Activated CD4-positive, alpha-beta T cell treated with anti-CD3 and anti-CD28 coated beads, Interleukin-2, Interleukin-6, amounts not matched to agents 100 ng/mL and 50 ng/mL, durations not matched to agents 16 hours and 8 hours (primary cell): ENCODE results near the gene GH2.
"Not testable (repeated sequence)": the region's sequence is repeated elsewhere in the genome, so short reads cannot be mapped to it uniquely, and the experiment has no call there.

ENCODE experiments used
- DNase-seq: peaks from one replicate; pipeline ENCODE4 v3.0.0-alpha.2; 2020

The GH2 gene

DNA sequence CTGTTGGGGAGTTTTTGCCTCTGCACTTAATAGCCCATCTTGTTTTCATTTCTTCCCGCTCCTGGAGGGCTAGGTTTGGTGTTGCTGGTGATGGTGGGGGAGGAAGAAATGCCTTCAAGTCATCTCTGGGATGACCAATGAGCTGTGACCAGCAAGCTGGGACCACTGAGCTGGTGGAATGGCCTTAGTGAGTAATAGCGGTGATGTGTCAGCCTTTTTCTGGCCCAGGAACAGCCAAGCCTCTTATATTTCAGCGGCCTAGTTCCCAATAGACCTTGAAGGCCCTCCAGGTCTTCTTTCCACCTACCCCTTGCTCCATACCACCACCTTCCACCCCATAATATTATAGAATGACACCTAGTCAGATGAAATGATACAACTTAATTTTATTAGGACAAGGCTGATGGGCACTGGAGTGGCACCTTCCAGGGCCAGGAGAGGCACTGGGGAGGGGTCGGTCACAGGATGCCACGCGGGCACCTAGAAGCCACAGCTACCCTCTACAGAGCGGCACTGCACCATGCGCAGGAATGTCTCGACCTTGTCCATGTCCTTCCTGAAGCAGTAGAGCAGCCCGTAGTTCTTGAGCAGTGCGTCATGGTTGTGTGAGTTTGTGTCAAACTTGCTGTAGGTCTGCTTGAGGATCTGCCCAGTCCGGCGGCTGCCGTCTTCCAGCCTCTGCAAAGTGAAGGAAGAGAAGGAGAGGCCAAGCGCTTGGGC lies 9.9 kb downstream of the GH2 start:
- DNase-seq: not testable (repeated sequence)

DNA sequence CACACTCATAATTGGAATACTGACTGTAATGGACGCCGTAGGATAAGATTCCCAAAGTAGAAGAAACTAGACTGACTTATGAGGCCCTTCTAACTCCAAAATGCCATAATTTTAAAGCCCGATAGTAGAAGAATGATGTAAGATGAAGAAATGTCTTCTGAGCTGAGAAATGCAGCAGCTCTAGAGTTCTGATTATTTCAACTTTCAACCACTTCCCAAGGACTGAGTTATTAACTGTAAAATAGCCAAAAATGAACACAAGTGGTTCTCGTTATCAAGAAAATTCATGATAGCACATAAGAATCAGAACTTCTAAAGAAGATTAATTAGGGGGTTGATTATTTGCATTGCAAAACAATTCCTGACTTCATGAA lies 11.5 kb downstream of the GH2 start:
- DNase-seq: not testable (repeated sequence)

DNA sequence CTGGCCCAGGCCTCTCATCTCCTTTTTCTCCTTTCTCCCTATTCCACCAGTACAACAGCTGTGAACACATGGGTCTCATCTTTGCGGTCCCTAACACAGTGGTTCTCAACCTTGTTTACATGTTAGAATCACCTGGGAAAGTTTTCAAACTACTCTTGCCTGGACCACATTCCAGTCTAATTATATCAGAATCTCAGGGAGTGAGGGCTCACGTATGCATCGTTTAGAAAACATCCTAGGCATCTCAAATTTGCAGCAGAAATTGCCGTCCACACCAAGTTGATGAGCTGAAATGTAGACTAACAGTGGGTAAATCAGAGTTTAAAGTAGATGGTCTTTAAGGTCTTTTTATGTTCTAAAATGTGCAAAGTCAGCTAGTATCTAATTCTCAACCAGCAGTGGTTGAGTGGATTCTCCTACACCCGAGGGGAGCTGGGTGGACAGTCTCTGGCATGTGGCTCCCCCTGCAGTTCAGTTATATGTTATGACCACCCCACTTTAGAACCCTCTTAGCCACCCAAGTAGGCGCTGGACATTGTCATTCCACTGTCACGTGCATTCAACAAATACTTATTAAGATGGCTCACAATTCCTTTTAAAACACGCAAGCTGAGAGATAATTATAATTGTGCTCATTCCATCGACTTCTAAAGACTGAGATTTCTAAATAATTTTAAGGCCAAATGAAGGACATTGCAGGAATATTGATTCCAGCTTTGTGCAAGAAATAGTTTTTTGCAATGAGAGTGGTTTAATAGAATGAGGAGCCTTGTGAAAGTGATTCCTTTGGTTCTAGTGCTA lies 12.1 kb downstream of the GH2 start:
- DNase-seq: not testable (repeated sequence)

DNA sequence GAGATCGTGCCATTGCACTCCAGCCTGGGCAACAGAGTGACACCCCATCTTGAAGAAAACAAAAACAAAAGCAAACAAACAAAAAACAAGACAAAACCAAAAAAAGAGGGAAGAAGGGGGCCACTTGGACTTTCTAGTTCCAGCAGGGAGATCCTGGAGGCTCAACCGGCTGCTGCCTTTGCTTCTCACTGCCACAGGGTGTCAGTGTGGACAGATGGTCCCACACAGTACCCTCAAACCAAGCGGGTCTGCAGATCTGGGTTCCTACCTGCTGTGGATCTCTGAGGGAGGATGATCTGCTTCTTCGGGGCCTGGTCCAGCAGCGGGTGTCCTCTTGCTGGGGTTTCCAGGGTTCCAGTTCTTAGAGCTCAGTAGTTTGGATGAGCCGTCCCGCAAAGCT lies 15.1 kb downstream of the GH2 start:
- DNase-seq: not testable (repeated sequence)

DNA sequence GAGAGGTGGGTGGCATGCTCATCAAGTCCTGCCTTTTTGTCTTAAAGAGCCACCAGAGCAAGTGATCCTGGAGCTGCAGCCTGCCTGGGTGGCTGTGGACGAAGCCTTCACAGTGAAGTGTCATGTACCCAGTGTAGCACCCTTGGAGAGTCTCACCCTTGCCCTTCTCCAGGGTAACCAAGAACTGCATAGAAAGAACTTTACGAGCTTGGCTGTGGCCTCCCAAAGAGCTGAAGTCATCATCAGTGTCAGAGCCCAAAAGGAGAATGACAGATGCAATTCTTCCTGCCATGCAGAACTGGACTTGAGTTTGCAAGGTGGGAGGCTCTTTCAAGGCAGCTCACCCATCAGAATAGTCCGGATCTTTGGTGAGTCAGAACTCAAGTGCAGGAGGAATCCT lies 22.5 kb downstream of the GH2 start:
- DNase-seq: no peak

DNA sequence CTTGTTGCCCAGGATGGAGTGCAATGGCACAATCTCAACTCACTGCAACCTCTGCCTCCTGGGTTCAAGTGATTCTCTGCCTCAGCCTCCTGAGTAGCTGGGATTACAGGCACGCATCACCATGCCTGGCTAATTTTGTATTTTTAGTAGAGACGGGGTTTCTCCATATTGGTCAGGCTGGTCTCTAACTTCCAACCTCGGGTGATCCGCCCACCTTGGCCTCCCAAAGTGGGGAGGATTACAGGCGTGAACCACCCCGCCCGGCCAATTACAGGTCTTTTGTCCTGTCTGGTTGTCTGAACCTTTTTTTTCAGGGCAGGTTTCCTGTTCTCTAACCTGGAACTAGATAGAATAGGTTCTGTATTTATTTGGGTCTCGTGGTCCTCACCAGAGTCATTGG lies 25.3 kb downstream of the GH2 start:
- not testable (repeated sequence) for DNase-seq

DNA sequence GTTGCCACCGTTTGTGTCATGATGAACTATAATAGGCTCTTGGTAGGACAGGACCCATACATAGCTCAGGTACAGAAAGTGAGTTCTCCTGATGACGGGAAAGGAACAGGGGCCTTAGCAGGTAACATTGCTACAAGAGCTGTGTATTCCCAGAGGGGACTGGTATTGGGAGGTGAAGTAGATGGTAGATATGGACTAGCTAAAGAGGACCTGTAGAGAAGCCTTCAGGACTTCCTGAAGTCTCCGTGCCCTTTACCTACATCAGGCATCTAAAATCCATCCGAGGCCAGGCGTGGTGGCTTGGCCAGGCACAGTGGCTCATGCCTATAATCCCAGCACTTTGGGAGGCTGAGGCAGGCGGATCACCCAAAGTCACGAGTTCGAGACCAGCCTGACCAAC lies 26.6 kb downstream of the GH2 start:
- DNase-seq: no peak

DNA sequence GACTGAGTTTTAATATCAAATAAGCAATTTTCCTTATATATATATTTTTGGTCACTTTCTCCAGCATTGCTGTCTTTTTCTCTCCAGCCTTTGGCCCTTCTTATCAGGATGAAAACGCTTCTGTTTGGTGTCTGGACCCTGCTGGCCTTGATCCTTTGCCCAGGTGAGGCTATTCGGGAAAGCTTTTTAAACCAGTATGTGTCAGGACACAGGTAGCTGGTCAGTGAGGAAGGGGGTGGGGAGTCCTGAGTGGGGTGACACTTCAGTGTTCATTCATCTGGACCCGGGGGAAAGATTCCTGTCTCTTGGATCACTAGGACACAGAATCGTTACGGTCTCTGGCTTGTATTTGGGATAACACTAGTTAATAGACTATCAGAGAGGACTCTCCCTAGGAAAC lies 27.0 kb downstream of the GH2 start:
- no peak for DNase-seq

DNA sequence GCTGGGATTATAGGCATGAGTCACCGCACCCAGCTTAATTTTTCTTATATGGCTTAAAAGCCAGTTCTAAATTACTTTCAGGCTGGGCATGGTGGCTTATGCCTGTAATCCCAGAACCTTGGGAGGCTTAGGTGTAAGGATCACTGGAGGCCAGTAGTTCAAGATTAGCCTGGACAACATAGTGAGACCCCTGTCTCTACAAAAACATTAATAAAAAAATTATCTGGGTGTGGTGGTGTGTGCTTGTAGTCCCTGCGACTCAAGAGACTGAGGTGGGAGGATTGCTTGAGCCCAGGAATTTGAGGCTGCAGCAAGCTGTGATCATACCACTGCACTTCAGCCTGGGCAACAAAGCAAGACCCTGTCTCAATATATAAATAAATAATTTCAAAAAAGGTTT lies 28.5 kb downstream of the GH2 start:
- no peak for DNase-seq

DNA sequence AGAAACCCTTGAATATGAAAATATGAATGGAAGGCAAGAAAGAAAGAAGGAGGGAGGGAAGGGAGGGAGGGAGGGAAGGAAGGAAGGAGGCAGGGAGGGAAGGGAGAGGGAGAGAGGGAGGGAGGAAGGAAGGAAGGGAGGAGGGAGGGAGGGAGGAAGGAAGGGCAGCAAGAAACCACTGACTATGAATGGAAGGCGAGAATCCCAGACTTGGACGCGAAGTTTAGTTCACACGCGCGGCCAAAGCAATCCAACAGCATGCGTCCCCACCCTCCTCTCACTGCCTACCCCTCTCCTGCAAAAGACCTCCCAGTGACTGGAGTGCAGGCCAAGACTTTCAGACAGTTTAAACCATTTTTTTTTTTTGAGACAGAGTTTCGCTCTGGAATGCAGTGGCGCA lies 31.3 kb downstream of the GH2 start:
- DNase-seq: no peak

DNA sequence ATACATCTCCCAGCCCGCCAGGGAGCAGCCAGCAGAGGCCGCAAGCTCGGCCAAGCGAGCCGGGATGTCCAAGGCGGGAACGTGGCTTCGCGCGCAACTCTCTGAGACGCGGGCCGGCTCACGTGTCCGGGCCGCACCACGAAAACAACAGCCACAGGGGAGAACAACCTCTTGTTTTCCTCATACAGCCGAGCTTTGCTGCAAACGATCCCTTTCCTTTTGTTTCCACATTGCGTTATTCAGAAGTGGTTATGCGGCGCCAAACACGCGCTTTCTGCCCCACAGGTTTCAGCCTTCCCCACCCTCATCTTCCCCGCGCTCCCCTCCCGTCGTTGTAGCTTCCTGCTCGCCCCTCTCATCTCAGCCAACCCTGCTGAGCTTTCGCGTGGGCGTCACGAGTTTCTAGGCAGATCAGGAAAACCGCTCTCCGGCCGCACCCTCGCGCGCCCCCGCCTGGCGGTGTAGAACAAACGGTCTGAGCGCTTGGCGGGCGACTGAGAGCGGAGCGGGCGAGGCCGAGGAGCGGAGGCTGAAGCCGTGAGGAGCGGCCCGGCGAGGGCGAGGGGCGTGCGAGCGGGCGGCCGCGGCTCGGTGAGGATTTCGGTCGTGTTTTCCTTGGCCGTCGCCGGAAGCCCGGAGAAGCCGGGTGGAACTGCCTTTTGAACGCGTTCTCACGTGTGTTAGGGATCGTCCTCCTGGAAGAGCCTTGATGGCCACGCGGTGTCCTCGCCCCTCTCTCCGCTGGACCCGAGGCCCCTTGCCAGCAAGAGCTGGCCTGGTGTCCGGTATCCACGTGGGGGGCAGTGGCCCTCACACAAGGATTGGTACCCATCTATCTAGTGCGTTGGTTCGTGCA lies 32.7 kb downstream of the GH2 start:
- DNase-seq: peak; percentile 96

DNA sequence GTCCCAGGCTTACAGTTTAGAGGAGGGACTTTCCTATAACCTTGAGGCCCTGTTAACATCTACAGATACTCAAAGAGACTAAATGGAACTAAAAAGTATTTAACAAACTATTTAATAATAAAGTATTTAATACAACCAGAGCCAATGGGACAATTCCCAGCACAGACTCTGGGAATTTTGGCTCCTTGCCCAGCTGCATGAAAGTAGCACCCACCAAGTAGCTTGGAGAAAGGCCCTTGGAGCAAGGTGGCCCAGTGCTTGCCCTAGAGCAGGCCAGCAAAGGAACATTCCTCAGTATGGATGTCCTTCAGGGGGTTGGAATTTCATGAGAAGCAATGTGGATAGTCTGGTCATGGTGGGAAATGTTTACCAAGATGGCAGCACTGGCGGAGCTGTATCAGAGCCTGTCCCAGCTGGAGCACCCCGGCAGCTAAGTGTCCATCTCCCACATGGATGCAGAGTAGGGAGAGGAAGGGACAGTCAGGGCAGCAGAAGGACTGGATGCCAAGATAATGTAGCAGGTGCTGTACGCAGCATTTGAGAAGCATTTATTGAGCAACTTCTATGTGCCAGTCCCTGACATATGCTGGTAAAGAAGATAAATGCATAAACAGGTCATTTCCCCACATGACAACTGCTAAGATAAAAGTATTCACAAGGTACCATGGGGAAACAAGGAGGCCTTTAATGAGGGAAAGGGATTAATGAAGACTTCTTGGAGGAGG lies 34.1 kb downstream of the GH2 start:
- no peak for DNase-seq

DNA sequence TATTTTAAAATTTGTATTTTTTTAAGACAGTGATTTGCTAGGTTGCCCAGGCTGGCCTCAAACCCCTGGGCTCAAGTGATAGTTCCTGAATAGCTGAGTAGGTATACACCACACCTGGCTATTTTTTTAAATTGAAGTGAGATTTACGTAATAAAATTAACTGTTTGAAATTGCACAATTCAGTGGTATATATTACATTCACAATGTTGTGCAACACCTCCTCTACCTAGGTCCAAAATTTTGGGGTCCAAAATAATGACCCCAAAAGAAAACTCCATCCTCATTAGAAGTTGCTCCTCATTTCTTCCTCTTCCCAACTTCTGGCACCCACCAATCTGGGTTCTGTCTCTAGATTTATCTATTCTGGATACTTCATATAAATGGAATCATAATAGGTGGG lies 36.2 kb downstream of the GH2 start:
- no peak for DNase-seq

DNA sequence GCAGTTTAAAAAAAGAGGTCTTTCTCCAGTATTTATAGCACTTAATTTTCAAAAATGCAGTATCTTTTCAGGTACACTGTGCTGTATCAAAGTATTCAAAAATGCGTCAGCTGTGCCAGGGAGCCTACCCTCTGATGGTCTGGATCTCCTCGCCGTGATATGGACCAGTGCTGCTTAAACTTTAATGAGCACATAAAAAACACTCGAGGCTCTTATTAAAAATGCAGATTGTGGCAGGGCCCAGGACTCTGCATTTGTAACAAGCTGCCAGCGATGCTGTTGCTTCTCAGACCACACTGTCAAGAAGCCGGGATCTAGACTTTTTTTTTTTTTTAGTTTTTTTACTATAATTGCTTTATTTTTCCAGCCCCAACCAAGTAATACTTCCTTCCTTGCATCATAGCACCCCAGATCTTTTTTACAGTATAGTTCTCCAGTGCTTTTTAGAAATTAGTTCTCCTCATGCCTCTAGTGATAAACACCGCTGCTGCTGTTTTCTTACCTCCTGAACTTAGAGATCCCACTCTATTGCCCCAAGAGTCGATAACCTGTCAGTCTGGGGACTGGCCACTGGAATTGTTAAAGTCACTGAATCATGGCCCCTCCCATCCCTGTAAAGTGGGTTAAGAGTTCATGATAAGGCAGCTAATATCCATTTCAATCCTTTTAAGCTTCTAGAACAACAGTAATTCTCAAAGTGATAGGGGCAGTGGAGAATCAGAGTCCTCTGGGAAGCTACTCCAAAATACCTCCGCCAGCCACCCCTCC lies 37.6 kb downstream of the GH2 start:
- DNase-seq: no peak

DNA sequence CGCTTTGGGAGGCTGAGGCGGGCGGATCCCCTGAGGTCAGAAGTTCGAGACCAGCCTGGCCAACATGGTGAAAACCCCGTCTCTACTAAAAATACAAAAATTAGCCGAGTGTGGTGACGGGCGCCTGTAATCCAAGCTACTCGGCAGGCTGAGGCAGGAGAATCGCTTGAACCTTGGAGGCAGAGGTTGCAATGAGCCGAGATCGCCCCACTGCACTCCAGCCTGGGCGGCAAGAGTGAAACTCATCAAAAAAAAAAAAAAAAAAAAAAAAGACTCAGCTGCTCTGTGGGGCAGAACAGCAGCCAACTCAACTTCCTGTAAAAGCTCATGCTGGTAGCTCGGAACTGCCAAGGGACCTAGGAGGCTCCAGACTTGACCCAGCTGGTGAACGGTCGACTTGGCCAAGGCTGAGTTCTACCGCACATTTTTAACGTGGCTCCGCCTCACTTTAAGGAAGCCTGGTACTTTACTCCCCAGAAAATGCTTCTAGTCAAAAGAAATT lies 38.3 kb downstream of the GH2 start:
- DNase-seq: peak; percentile 52

DNA sequence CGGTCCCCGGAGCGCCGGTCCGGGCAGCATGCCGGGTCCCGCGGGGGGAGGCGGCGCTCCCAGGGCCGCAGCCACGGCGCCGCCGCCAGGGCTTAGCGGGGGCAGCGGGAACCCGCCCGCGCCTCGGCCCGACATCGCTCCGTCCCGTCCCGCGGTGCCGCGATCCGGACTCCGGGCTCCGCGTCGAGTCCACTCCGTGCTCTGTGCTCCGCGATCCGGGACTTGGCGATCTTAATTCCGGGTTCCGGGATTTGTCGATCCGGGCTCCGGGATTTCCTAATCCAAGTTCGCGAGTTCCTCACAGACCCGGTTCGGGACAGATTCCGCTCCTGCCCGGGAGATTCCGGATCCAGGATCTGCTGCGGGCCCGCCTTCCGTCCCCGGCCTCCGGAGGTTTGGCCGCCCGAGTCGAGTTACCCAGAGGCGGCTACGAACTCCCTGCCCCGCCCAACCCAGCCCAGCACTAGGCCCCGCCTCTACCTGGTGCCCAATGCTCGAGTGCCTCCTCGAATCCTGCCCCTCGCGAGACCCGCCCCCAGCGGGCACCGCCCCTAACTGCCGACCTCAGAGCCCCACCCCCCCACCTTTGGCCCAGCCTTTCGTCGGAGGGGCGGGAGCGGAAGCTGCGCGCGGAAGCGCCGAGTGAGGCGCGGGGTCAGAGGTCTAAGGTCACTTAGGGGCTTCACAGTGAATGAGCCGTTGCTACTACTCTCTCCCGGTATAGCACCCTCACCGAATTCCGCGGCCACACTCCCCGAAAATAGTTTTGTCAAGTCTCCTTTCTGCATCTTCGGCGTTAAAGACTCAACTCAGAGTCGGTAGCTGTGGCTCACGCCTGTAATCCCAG lies 39.0 kb downstream of the GH2 start, which contains the start of gene SMARCD2:
Gene SMARCD2 (minus strand): TSS at position 146 of the 847 bp plus-strand sequence. CDS start 11 bp downstream, at position 135.
- peak; percentile 100 for DNase-seq

DNA sequence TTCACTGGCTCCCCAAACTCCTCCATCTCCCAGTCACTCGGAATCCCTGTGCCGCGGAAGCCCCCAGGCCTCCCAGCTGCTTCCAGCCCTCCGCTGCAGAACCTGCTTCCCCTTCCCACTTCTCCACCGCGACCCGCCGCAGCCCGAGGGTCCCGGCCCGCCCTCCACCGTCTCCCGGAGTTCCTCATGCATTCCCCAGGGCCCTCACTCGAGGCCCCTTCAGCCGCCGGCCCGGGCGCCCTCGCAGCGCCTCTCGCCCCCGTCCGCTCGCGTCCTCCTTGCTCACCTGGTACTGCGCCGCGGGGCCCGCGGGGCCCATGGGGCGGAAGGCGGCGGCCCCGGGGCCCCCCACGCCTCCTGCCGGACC lies 39.6 kb downstream of the GH2 start:
- DNase-seq: no peak

DNA sequence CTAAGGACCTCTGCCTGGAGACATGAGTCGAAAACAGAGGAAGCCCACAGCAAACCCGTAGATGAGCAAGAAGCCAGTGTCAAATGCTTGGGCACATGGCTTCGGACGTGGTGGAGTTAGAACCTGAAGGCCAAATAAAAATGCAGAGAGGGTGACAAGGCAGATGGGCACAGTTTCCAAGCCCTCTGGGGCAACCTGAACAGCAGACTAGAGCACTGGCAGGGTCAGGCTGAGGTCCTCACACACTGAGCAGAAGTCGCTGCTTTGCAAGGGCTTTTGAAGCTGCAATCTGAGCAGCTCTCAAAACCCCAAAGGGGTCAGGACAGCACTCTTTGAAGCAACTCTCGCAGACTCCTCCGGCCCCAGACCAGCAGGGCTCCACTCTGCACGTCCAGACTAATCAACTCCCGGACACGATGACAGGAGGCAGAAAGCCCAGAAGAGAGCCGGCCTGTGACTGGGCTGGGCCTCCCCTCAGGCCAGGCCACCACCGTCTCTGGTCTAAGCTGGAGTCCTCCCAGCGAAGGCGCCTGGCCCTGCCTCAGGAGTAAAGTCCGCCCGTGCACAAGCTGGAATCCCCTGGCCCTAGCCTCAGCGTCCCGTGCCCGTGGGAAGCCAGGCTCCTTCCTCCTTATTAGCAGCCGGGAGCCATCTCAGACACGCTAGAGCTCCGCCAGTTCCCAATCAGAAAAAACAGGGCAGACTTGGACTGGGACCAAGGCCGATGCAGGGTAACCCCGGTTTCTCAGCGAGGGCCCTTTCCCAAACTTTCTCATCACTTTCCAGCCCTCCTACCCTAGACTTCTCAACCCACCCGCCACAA lies 40.2 kb downstream of the GH2 start:
- no peak for DNase-seq

DNA sequence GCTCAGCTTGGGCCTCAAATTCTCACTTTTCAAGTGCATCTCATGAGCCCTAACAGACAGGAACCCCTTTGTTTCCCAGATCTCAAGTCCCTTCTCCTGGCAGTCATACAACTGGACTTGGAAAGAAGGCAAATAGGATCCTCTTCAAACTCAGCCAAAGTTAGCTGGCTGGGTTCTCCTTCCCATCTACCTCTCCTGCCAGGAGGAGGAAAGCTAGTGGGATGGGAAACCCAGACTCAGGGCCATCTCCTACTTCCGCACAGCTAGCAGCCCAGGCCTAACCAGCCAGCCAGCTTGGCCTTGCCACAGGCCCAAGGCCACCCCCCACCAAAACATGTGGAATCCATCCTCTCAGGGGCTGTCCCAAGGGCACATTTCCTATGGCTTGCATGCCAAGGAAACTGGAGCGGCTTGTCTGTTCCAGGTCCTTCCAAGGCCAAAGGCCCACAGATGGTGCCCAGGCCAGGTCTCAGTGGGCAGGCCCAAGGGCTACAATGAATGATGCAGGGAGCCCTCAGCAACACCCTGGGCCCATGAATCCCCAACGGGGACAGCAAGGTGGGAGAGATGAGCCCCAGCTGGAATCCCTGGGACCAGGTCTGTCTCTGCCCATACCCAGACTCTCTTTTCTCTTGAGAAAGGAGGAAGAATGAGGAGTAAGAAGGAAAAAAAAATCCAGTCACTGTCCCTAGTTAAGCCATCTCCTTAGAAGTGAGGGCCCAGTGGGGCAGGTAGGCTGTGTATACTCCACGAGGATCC lies 41.0 kb downstream of the GH2 start:
- DNase-seq: no peak
